Measurements from ENCODE around the gene MAML3.

The MAML3 gene

DNA sequence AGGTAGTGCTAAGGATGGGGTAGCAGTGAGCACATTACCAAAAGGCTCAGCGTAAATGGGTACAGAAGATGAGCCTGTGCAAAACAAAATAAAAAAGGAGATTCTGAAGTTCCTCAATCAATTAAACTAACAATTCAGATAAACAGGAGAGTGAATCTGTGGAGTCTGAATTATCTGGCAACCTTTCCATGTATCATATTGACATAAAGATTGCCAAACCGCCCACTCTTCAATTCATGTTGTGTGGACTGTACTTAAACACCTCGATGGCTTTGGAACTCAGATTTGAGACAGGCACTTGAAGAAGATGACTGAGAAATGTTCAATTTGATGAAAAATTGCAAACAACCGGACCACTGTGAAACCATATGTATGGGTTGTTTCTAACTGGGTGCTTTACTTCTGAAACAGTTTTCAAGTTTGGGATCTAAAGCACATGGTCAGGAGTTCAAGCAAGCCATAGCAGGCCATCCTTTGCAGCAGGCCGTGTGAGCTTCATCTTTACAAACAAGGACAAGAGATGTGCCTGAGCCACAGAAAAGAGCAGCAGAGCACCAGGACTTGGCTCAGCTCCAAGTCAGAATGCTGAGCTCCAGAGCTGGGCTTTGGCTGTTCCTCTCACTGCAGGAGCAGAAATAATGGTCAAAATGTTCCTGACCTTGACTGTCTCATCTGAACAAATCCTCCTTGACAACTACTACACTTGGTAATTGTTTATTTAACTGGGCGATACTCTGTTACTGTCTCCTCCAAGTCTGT lies 380.2 kb downstream of the MAML3 start:
- DNase-seq, result no peak

GRCh38 chr4:139770361-139770760 lies 383.6 kb downstream of the MAML3 start:
- DNase-seq, result no peak

- no peak for DNase-seq
These were observed 384.6 kb downstream of the MAML3 start for GRCh38 chr4:139769364-139769763.

GRCh38 chr4:139768896-139769295 lies 385.1 kb downstream of the MAML3 start:
- DNase-seq, result no peak

DNA sequence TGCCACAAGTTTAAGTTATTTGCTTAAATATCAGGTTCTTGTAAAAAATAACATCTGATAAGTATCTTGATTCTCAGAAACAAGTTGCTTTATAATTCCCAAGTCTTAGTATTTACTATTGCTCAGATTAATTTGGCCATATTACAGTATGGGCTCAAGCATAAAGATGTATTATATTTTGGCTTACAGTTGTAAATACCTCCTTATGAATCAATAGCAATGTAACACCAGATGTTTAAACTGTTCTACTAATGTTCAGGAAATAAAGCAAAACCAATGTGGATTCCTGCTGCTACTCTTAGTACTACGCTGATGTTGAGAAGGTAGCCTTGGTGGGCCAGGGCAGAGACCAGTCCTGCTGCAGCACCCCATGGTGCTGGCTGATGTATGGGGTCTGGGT lies 385.6 kb downstream of the MAML3 start:
- no peak for DNase-seq

DNA sequence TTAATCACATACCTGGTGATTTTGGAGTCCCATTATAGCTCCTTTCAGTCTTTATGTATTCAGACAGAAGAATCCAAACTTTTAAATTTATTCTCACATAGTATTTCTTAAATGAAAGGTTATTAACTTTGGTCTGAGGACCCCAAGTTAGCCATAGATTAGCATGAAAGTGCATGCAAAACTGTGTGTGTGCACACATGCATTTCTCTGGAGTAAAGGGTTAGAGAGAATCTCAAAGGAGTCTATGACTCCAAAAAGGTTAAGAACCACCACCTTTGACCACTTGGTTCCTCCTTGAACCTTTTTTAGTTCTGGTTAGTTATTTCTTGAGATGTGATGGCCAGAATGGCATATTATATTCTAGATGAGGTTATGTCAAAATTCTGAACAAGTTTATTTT lies 386.4 kb downstream of the MAML3 start:
- no peak for DNase-seq

- peak; percentile 95 for DNase-seq
These were observed 386.8 kb downstream of the MAML3 start for GRCh38 chr4:139767168-139767567.

- no peak for DNase-seq
These were observed 389.2 kb downstream of the MAML3 start for GRCh38 chr4:139764686-139765310.

GRCh38 chr4:139764182-139764581 lies 389.8 kb downstream of the MAML3 start:
- DNase-seq, result no peak

GRCh38 chr4:139763672-139764071 lies 390.3 kb downstream of the MAML3 start:
- no peak for DNase-seq

GRCh38 chr4:139763205-139763604 lies 390.8 kb downstream of the MAML3 start:
- DNase-seq, result no peak

DNA sequence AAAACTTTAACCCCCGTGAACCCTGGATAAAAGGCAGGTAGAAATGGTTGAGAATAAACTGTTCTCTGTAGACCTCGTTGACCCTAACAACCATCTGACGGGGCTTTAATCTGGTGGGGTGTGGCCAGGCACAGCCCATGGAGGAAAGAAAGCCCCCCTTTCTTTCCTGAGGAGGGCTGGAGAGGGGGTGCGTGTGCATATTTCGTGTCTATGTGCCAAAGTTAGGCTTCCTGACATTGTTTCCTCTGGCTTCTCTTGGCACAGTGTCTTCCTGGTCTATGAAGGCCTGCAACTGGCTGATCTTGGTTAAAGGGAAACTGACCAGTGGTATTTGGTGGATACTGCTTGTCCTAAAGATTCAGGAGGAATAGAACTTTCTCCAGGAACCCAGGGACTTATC lies 391.3 kb downstream of the MAML3 start:
- DNase-seq, result no peak

DNA sequence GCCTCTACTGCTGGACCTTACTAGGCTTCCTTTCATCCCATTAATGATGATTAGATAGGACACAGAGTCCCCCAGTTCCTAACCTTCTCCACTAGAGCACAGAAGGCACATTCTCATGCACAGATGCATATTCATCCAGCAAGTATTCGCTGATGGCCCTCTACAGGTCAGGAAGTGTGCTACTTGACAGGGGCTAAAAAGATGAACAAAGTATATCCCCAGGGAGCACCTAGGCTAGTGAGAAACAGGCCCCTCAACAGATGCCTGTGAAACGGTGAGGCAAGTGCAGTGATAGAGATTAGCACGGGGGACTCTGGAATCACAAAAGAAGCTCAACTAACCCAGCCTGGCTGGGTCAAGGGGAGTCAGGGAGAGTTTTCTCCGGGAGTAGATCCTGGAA lies 392.5 kb downstream of the MAML3 start:
- DNase-seq, result peak; percentile 63

DNA sequence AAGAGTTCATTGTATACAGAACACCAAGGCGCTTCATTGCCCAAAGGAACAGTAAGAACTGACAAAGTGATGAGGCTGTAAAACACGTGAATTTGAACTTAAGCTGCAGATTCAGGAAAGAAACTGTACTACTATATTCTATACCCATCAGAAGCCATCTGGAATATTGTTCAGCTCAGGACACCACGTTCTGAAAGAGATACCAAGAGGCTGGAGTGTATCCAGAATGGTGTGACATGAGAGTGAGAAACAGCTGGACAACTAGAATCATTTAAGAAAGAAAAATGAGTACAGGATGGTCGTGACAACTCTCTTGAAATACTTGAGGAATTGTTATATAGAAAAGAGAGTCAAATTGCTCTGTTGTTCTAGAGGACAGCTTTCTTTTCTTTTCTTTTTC lies 393.4 kb downstream of the MAML3 start:
- no peak for DNase-seq

DNA sequence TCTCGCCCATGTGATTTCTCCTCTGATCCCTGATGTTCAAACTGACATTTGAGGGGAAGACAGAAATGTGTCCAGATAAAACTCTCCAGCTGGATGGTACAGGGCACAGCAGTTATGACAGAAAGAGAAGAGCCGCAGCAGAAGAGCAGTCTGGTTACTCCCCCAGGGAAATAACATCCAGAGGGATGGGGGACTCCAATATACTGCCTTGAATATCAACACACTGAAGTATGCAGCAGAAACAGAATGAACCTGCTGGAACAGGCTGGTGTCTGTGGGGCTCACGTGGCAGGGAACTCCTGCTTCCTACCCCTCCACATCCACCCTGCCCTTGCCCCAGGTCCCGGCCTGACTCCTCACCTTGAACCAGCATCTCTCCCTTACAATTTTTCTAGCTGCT lies 394.9 kb downstream of the MAML3 start:
- DNase-seq, result no peak

DNA sequence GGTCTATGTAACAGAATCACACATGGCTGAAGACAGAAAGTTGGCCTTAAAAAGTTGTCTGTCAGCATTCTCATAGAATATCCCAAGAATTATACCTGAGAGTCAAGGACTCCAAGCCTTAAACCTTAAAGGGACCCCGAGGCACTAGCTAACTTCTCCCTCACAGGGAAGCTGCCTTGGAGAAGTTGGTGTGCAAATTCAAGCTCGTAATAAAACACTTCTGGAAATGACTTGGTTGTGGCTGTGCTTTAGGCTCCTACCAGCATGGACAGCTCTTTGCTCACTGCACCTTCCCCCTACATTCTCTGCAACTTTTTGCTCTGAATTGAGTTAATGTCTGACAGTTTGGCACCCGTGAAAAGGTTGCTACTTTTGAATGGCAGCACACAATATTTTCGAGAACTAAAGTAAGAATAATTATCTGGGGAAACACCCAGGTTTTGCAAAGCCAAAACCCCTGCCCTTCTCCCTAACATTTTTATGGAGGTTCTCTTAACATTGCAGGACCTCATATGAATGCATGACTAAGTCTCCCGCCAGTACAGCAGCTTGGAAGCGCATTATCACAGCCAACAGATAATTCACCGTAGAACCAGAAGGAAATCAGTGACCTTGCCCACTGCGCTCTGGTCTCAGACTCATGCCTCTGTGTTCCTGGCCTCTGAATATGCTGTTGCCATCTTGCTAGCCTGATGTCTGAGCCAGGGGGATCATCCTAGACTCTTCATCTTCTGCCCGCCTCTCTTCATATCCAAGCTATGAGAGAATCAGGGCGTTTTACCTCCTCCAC lies 397.4 kb downstream of the MAML3 start:
- no peak for DNase-seq

DNA sequence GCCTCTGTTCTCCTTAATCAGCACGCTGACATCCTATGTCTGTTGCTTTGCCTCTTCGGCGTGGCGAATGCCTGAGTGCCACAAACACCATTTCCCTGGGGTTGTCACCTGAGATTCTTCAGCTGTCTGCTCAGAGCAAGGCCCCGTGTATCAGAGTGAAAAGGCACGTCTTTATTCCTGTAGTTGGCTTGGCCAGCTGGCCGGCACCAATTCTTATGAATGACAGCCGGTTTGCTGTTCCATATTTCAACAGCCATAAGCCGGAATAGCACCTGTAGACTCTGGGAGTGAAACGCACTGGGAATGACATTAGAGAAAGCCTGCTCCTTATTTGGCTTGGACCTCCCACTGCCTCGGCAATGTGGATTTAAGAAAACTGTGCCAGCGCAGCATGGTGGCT lies 399.0 kb downstream of the MAML3 start:
- DNase-seq, result no peak

- DNase-seq, result no peak
These were observed 400.3 kb downstream of the MAML3 start for GRCh38 chr4:139753686-139754085.

DNA sequence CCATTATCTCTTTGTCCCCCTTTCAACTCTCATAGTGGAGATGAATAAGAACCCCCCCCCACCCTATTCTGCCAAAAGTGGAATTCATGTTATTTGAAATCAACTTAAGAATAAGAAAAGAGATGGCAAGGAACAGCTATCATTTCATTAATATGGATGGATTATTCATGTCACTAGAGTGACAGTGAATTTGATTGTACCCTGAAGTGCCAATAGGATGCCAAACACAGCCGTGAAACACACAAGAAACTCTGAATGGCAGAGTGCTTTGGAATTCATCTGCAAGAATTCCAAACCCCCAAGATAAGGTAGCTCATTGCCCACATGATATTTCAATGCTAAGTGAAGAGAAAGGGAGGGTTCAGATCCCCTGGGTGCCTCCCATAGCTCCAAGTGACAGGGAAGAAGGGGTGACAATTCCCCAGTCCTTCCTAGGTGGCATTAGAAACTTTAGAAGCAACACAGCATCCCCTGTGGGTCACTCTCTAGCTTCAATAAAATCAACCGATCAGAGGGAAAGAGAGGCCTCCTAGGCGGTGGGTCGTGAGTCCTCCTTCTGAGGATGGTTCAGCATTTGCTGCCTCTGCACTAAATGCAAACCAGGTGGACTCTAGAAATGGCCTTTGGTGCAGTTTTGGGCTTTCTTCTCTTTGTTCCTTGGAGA lies 404.0 kb downstream of the MAML3 start:
- DNase-seq, result no peak

DNA sequence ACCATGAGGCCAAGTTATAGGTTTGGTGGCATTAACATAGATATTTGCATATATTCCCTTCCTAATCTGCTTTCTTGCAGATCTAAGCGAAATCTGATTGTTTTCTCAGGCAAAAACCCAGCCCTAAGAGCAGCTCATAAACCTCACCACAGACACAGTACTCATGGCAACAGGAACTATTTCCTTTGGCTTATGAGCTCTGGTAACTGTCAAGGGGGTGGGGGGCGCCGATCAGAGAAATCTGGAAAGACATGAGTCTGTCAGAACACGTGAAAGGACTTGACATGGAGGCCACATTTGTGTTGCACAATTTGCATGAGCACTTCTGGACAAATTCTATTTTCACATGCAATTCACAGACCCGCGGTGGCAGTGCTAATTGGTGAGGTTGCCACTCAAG lies 404.6 kb downstream of the MAML3 start:
- DNase-seq, result peak; percentile 30

GRCh38 chr4:139746431-139747171 lies 407.4 kb downstream of the MAML3 start:
- no peak for DNase-seq

DNA sequence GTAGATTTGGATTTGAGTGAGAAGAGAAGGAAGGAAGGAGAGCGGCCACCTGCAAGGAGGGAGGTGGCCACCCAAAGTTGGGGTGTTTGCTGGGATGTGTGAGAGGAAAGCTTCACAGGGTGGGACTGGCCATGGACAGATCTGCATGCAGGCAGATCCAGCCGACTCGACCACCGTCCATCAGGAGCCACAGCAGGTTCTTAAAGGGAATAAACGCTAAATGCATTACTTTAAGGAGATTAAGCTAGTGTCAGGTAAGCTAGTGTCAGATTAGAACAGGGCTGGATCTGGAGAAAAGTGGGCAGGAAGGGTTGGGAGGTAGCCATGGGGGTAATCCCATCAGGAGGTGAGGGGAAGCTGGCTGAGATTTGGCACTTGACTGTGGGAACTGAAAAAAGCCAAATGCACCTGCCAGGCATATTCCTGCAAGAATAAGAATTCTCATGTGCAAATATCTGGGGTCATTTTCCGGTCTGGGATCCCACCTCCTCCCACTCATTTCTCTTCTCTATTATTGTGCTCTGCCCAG lies 408.8 kb downstream of the MAML3 start:
- no peak for DNase-seq

Data from fibroblast of skin of right biceps (primary cell).